Nephron (organoid): ENCODE results near the gene HNMT.

Experiments used
- H3K27ac Mint-ChIP-seq, 3 experiments: 2 replicates each; pipeline ENCODE4 v1.8.0; 2020; ENCODE audit warnings: mixed read lengths in 3 of 3, mild to moderate bottlenecking in 2 of 3, moderate library complexity in 1 of 3
- H3K27me3 Mint-ChIP-seq: 2 replicates; pipeline ENCODE4 v1.8.0; 2021; ENCODE audit warnings: low read depth, mild to moderate bottlenecking, moderate library complexity, mixed read lengths
- H3K36me3 Mint-ChIP-seq: 2 replicates; pipeline ENCODE4 v1.8.0; 2020; ENCODE audit warnings: low read depth, mixed read lengths
- H3K4me1 Mint-ChIP-seq: 2 replicates; pipeline ENCODE4 v1.8.0; 2020; ENCODE audit warnings: mixed read lengths
- H3K4me3 Mint-ChIP-seq, 3 experiments: 2 replicates each; pipeline ENCODE4 v1.8.0; 2020; ENCODE audit warnings: mild to moderate bottlenecking in 3 of 3, mixed read lengths in 3 of 3, moderate library complexity in 2 of 3
- H3K9me3 Mint-ChIP-seq: 2 replicates; pipeline ENCODE4 v1.8.0; 2020; ENCODE audit warnings: mixed read lengths
- CTCF ChIP-seq, 3 experiments: fragments of 200-600 bp; sonication (generic); IDR thresholded peaks; one replicate each; pipeline ENCODE4 v1.5.0; 2021; ENCODE audit warnings: antibody characterized with exemption in 3 of 3; ENCODE audit not compliant: unreplicated experiment in 3 of 3

HNMT gene

GRCh38 chr2:138020432-138020831, 56.2 kb downstream of the HNMT start:
- no peak overlapping the region for H3K27ac Mint-ChIP-seq
- peaks cover 6% of the 10 kb centered on the region for H3K4me1 Mint-ChIP-seq
- peaks cover 4% of the 10 kb centered on the region for H3K27me3 Mint-ChIP-seq
- no peak for TF ChIP-seq CTCF (IDR thresholded peaks at IDR 0.05; ENCODE audit: unreplicated experiment in 3 of 3)
- H3K36me3 Mint-ChIP-seq = no peaks in the 10 kb centered on the region
- no peak overlapping the region for H3K4me3 Mint-ChIP-seq
- no peaks in the 10 kb centered on the region for H3K9me3 Mint-ChIP-seq

- Mint-ChIP-seq H3K36me3 (no peaks in the 10 kb centered on the region), H3K4me1 (peaks cover 6% of the 10 kb centered on the region), H3K27ac (no peak overlapping the region), H3K4me3 (no peak overlapping the region), H3K9me3 (no peaks in the 10 kb centered on the region), H3K27me3 (peaks cover 4% of the 10 kb centered on the region)
- no peak for TF ChIP-seq CTCF (IDR thresholded peaks at IDR 0.05; ENCODE audit: unreplicated experiment in 3 of 3)
Measured at GRCh38 chr2:138021154-138021553, 56.9 kb downstream of the HNMT start.

GRCh38 chr2:138023298-138023697, 59.0 kb downstream of the HNMT start:
- Mint-ChIP-seq H3K27me3 (peaks cover 4% of the 10 kb centered on the region), H3K4me3 (no peak overlapping the region), H3K9me3 (no peaks in the 10 kb centered on the region), H3K36me3 (no peaks in the 10 kb centered on the region), H3K4me1 (peaks cover 6% of the 10 kb centered on the region), H3K27ac (peak overlapping the region in 1 of 3 experiments; percentile 24)
- TF ChIP-seq CTCF (IDR thresholded peaks at IDR 0.05; ENCODE audit: unreplicated experiment in 3 of 3) = no peak

GRCh38 chr2:138023976-138024375, 59.7 kb downstream of the HNMT start:
- Mint-ChIP-seq H3K36me3 (no peaks in the 10 kb centered on the region), H3K9me3 (no peaks in the 10 kb centered on the region), H3K27me3 (peaks cover 4% of the 10 kb centered on the region), H3K27ac (no peak overlapping the region), H3K4me1 (peaks cover 6% of the 10 kb centered on the region), H3K4me3 (no peak overlapping the region)
- no peak for TF ChIP-seq CTCF (IDR thresholded peaks at IDR 0.05; ENCODE audit: unreplicated experiment in 3 of 3)

- Mint-ChIP-seq H3K36me3 (no peaks in the 10 kb centered on the region), H3K4me1 (no peaks in the 10 kb centered on the region), H3K4me3 (no peak overlapping the region), H3K9me3 (no peaks in the 10 kb centered on the region), H3K27ac (no peak overlapping the region), H3K27me3 (no peaks in the 10 kb centered on the region)
- TF ChIP-seq CTCF (IDR thresholded peaks at IDR 0.05; ENCODE audit: unreplicated experiment in 3 of 3) = no peak
Measured at GRCh38 chr2:138026111-138027020, 62.1 kb downstream of the HNMT start.

GRCh38 chr2:138028538-138028937, 64.3 kb downstream of the HNMT start:
- no peak overlapping the region for H3K4me3 Mint-ChIP-seq
- no peak overlapping the region for H3K27ac Mint-ChIP-seq
- TF ChIP-seq CTCF (IDR thresholded peaks at IDR 0.05; ENCODE audit: unreplicated experiment in 3 of 3) = no peak
- no peaks in the 10 kb centered on the region for H3K9me3 Mint-ChIP-seq
- H3K36me3 Mint-ChIP-seq = no peaks in the 10 kb centered on the region
- H3K27me3 Mint-ChIP-seq = no peaks in the 10 kb centered on the region
- H3K4me1 Mint-ChIP-seq = no peaks in the 10 kb centered on the region
